ENCODE results near the gene AP3D1. TPM values are rescaled to one million over a fixed set of nuclear protein-coding genes. Genes with fewer than 3 reads are reported as not detected.

The AP3D1 gene
- total RNA-seq, 2 donors from 2014 or later: 126 to 191 TPM

DNA sequence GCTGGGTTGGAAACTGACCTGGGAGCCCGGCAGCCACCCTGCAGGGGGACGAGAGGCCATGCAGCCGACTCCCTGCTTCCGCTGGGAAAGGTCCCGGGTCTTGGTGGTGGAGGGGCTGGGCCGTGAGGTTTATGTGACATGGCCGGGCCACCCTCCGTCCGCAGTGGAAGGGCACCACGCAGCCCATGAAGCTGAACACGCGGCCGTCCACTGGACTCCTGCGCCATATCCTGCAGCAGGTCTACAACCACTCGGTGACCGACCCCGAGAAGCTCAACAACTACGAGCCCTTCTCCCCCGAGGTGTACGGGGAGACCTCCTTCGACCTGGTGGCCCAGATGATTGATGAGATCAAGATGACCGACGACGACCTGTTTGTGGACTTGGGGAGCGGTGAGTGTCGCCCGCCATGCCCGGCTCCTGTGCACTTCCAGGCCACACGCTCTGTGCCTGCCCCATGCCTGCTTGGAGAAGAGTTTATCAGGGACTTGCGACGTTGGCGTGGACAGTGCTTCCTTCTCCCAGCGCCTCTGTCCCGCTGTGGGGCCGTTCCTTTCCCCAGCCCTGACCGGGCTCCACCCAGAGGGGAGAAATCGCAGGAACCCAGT is 39.6 kb upstream of the AP3D1 start:
- Mint-ChIP-seq H3K36me3 (no peaks in the 10 kb centered on the region), H3K27ac (no peak overlapping the region), H3K4me3 (no peak overlapping the region), H3K27me3 (no peaks in the 10 kb centered on the region), H3K4me1 (ENCODE audit: low read depth in 2 of 2) (peaks cover 0 to 15% of the 10 kb centered on the region in 2 donors), H3K9me3 (no peaks in the 10 kb centered on the region)
- no peak for ATAC-seq
- no peak for DNase-seq (ENCODE audit: low spot score)

DNA sequence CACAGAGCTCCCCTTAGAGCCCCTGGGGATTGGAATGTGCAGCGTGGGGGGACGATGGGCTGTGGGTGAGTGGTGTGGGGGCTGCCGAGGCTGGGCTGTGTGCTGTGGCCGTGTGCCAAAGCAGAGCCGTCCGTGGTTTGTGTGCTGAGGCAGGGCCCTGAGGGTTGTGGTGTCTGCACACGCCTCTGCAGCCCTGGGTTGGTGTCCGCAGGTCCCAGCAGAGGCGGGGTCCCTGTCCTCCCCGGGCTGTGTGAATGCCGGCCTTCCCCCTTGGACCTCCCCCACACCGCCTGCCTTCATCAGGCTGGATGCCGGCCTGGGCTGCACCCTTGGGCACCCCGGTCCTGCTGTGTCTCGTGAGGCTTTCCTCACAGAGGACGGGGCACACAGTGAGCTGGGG is 38.5 kb upstream of the AP3D1 start:
- no peaks in the 10 kb centered on the region for H3K36me3 Mint-ChIP-seq
- H3K27ac Mint-ChIP-seq: no peak overlapping the region

DNA sequence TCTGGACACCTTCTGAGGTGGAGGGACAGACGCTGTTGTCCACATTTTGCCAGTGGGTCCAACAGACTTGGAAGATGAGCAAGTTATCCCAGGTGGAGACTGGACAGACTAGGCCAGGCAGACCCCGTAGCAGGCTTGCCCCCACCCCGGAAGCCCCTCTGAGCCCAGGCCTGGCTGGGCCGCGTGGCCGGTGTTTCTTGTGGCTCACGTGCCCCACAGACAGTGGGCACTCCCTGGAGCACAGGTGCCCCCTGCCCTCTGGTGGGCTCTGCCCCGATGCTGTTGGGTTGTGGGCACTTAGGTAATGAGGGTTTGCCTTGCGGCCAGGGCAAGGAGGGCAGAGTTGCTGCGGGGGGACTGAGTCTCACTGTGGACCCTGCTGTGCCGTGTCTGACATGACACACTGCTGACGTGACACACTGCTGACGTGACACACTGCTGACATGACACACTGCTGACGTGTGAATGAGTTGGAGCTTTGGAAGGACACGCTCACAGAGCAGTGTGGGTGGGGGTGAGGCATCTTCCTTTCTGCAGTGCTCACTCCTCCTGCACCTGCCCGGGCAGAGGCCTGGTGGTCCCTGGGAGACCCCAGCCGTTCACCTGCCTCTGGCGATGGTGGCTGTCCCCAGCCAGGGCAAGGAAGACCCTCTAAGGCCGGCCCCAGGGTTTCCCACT is 37.5 kb upstream of the AP3D1 start:
- ATAC-seq (peak; percentile 47 to 48), DNase-seq (ENCODE audit: low spot score) (no peak)
- H3K9me3 Mint-ChIP-seq: no peaks in the 10 kb centered on the region
- no peaks in the 10 kb centered on the region for H3K27me3 Mint-ChIP-seq
- peaks cover 4 to 29% of the 10 kb centered on the region in 2 donors for H3K4me1 Mint-ChIP-seq (ENCODE audit: low read depth in 2 of 2)
- no peak overlapping the region for H3K27ac Mint-ChIP-seq
- H3K4me3 Mint-ChIP-seq: no peak overlapping the region
- no peaks in the 10 kb centered on the region for H3K36me3 Mint-ChIP-seq

More for the DNA sequence above, 38.5 kb upstream of the AP3D1 start:
- Mint-ChIP-seq H3K4me3 (no peak overlapping the region), H3K9me3 (no peaks in the 10 kb centered on the region), H3K4me1 (ENCODE audit: low read depth in 2 of 2) (peaks cover under 1 to 22% of the 10 kb centered on the region in 2 donors), H3K27me3 (no peaks in the 10 kb centered on the region)
- DNase-seq (ENCODE audit: low spot score): no peak
- peak in 1 of 2 donors; percentile 15 for ATAC-seq

DNA sequence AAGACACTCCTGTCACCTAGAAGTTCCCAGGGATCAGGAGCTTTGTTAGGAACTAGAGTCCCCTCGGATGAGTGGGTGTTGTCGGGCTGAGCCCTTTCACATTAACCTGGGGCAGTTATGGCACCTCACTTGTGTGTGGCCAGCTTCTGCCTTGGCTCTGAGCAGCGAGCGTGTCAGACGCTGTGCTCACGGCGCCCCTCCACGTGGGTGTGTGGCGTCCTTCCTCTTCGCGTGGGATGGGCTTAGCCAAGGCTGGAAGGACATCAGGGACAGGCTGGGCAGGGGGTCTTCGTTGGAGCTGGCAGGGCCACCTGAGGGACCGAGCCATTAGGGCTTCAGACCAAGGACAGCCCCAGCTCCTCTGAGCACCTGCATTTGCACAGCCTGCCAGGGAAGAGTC is 35.8 kb upstream of the AP3D1 start:
- H3K4me1 Mint-ChIP-seq (ENCODE audit: low read depth in 2 of 2): peaks cover 11 to 35% of the 10 kb centered on the region in 2 donors
- no peaks in the 10 kb centered on the region for H3K27me3 Mint-ChIP-seq
- peak overlapping the region in 1 of 2 donors; percentile 57 for H3K27ac Mint-ChIP-seq
- no peak overlapping the region for H3K4me3 Mint-ChIP-seq
- H3K36me3 Mint-ChIP-seq: no peaks in the 10 kb centered on the region
- H3K9me3 Mint-ChIP-seq: no peaks in the 10 kb centered on the region
- ATAC-seq: no peak
- DNase-seq (ENCODE audit: low spot score): no peak

DNA sequence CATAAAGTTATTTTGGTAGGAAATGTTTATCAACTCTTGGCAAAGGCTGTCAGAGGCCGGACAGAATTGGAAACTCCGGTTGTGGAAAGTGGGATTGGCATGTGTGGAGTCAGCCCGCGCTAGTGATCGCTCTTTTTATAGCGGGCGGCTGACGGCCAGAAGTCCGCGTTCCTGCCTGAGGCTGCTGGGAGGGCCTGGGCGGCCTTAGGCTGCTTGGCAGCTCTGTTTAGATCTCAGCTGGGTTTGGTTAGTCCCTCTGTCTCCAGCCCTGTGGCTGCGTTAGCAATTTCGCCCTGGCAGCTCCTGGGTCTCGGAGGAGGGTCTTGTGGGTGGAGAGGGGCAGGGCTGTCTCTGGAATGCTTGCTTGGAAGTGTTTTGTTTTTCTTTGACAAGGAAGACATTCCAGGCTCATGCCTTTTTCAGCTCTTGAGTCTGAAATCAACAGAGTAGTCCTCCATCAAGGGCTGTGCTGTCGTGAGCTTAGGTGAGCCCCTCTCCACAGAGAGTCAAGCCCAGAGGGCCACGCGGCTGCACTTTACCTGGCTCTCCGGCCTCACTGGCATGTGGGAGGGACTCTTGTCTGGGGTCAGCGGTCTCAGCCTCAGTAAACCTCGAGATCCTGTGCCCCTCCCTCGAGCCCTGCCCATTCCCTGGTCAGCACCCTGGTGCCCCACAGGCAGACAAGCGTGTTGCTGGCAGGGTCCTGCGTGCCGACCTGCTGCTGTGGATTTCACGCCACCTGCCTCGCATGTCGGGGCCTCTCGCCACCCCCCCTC is 34.9 kb upstream of the AP3D1 start:
- no peak overlapping the region for H3K27ac Mint-ChIP-seq
- H3K4me1 Mint-ChIP-seq (ENCODE audit: low read depth in 2 of 2): peaks cover 11 to 33% of the 10 kb centered on the region in 2 donors
- no peaks in the 10 kb centered on the region for H3K9me3 Mint-ChIP-seq
- ATAC-seq (no peak), DNase-seq (ENCODE audit: low spot score) (no peak)
- no peak overlapping the region for H3K4me3 Mint-ChIP-seq
- no peaks in the 10 kb centered on the region for H3K36me3 Mint-ChIP-seq
- H3K27me3 Mint-ChIP-seq: no peaks in the 10 kb centered on the region

DNA sequence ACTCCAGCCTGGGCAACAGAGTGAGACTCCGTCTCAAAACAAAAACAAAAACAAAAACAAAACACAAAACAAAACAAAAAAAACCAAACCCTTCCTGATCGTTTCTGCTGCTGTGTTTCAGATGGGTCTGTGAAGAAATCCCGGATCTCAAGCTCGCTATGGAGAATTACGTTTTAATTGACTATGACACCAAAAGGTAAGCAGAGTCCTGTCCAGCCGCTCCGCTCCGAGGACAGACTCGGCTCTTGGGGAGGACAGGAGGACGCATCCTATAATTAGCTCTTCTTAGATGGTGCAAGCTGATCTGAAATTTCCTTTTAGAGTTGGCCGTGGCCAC is 34.3 kb upstream of the AP3D1 start:
- Mint-ChIP-seq H3K27ac (no peak overlapping the region), H3K4me1 (ENCODE audit: low read depth in 2 of 2) (peaks cover 11 to 33% of the 10 kb centered on the region in 2 donors), H3K4me3 (no peak overlapping the region), H3K27me3 (no peaks in the 10 kb centered on the region), H3K36me3 (no peaks in the 10 kb centered on the region), H3K9me3 (no peaks in the 10 kb centered on the region)
- no peak for DNase-seq (ENCODE audit: low spot score)
- no peak for ATAC-seq

DNA sequence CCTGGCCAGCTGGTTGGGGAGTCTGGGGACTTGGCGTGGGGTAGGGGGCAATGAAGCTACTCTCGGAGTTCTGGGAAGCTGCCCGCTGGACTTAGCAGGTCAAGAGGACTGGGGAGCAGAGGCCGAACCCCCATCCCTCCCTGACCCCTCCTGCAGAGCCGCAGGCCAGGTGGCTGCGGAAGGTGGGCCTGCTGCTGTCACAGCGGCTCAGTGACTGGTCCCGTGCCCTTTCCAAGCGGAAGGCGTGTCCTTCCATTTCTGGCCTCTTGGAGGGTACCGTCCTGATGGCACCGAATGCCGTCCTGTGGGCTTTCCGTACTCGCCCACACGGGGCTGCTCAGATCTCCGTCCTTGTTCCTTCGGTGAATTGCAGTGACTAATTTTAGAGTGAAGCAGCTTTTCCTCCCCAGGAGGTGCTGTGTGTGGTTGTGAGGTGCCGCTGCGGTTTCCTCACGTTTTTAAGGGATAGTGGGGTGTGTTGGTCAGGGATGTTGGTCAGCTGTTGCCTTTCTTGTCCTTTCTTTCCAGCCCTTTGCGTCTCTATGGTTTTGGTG is 33.1 kb upstream of the AP3D1 start:
- no peak for ATAC-seq
- Mint-ChIP-seq H3K27ac (peak overlapping the region in 1 of 2 donors; percentile 69), H3K36me3 (no peaks in the 10 kb centered on the region)

DNA sequence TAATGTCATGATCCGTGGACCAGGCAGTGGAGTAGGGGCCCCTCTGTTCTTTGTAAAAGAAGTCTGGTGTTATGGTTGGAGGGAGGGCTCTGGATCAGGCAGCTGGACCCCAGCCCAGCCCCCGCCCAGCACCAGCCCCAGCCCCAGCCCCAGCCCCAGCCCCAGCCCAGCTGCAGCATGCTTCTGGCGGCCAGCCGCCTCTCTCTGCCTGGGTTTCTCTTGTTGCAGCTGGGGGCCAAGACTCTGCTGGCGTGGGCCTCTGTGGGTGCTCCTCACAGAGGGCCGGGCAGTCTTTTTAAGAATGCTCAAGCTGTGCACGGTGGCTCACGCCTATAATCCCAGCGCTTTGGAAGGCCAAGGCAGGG is 30.2 kb upstream of the AP3D1 start:
- Mint-ChIP-seq H3K4me3 (no peak overlapping the region), H3K9me3 (no peaks in the 10 kb centered on the region), H3K27ac (no peak overlapping the region), H3K36me3 (no peaks in the 10 kb centered on the region), H3K27me3 (no peaks in the 10 kb centered on the region), H3K4me1 (ENCODE audit: low read depth in 2 of 2) (peaks cover 24 to 40% of the 10 kb centered on the region in 2 donors)
- no peak for ATAC-seq
- no peak for DNase-seq (ENCODE audit: low spot score)

More for the DNA sequence above, 33.1 kb upstream of the AP3D1 start:
- no peaks in the 10 kb centered on the region for H3K9me3 Mint-ChIP-seq
- no peak for DNase-seq (ENCODE audit: low spot score)
- H3K4me1 Mint-ChIP-seq (ENCODE audit: low read depth in 2 of 2): peaks cover 19 to 43% of the 10 kb centered on the region in 2 donors
- no peaks in the 10 kb centered on the region for H3K27me3 Mint-ChIP-seq
- no peak overlapping the region for H3K4me3 Mint-ChIP-seq

DNA sequence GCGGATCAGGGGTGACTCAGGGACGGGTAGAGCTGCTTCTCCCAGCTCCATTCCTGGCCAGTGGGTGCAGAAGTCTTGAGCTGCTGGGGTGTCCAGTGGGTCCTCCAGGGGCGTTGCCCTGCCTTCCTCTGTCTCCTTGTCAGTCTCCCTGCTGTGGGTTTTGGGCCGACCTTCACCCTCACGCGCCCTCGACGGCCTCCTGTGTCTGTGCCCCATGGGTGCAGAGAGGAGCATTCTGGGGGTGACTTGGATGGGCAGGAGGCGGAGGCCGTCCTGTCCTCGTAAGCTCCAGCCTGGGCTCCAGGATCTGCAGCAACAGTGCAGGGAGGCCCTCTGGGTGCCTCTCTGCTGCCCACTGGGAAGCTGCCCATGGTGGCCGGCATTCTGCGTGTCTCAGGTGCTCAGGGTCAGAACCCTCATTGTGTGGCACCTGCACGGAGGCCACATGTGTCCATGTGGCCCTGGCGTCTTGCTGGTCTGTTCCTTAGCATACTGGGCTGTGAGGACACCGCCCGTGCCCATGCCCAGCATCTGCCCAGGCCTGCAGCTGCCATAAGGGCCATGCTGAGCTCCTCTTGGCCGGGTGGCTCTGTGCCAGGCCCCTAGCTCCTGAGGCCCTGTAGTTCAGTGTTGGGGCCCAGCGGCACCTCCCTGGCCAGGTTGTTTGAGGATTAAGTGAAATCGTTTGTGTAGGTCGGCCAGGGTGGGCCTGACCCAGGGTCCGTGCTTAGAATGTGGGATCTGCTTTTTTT is 29.7 kb upstream of the AP3D1 start:
- no peak for DNase-seq (ENCODE audit: low spot score)
- Mint-ChIP-seq H3K27ac (peak overlapping the region in 1 of 2 donors; percentile 66), H3K27me3 (no peaks in the 10 kb centered on the region), H3K36me3 (no peaks in the 10 kb centered on the region), H3K4me1 (ENCODE audit: low read depth in 2 of 2) (peaks cover 24 to 44% of the 10 kb centered on the region in 2 donors), H3K4me3 (no peak overlapping the region), H3K9me3 (no peaks in the 10 kb centered on the region)
- no peak for ATAC-seq

DNA sequence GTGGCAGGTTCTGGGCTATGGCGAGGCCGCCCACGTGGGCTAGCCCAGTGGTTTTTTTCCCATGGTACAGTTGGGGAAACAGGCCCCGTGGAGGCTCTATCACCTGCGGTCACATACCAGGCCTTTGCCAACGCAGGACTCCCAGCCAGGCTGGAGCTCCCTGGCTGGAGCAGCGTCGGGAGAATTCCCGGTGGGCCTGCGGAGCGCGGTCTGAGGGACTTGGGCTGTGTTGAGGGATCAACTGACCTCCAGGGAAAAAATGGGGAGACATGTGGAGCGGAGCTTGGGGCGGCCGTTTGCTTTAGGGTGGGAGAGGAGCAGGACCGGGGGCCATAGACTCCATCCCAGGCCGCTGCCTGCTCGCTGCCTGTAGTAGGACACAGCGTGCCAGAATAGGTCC is 28.7 kb upstream of the AP3D1 start:
- no peaks in the 10 kb centered on the region for H3K36me3 Mint-ChIP-seq
- no peak overlapping the region for H3K27ac Mint-ChIP-seq
- H3K27me3 Mint-ChIP-seq: no peaks in the 10 kb centered on the region

DNA sequence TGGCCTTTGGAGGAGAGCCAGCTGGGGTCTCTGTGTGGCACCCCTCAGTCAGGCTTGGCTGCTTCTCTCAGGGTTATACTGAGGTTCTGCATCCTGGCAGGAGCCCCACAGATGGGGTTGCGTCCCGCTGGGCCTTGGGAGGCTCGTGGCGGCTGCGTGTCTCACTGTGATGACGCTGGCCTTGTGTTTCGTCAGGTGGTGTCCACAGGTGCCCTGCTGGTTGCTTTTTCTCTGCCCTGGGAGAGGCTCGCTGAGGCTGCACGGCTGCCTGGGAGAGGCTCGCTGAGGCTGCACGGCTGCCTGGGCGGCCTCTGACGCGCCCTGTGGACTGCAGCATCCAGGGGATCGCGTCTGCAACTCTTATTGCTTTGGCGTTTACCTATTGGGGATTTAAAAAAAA is 27.7 kb upstream of the AP3D1 start:
- Mint-ChIP-seq H3K4me1 (ENCODE audit: low read depth in 2 of 2) (peaks cover 22 to 38% of the 10 kb centered on the region in 2 donors), H3K27ac (peak overlapping the region in 1 of 2 donors; percentile 54), H3K27me3 (no peaks in the 10 kb centered on the region), H3K36me3 (no peaks in the 10 kb centered on the region), H3K4me3 (no peak overlapping the region), H3K9me3 (no peaks in the 10 kb centered on the region)
- ATAC-seq (no peak), DNase-seq (ENCODE audit: low spot score) (no peak)

More for the DNA sequence above, 28.7 kb upstream of the AP3D1 start:
- DNase-seq (ENCODE audit: low spot score): no peak
- no peak for ATAC-seq
- Mint-ChIP-seq H3K9me3 (no peaks in the 10 kb centered on the region), H3K4me1 (ENCODE audit: low read depth in 2 of 2) (peaks cover 24 to 42% of the 10 kb centered on the region in 2 donors), H3K4me3 (no peak overlapping the region)

DNA sequence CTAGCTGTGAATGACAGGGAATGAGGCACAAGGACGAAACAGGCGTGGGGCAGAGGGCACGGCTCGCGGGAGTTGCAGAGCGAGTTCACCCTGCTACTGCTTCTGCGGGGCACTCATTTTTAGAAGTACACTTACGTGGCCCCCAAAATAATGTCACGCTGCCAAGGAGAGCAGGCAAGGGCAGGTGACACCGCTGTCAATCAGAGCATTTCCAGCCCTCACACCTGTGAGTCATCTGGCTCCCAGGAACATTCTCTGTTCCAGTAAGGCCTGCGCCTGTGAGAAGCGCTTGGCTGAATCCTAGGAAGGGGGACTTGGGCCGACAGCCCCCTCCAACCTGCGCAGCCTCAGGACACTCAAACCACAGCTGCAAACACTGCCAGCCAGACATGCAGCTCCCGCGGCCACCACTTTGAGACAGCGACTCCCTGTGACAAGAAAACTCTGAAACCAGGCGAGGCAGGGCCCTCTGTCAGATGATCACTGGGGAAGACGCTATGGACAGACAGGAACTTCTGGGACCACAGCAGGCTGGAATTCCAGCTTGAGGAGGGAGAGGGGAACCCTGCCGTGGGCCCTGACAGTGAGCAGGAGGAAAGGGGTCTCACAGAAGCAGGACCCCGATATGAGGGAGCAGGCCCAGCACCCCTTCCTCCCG is 25.1 kb upstream of the AP3D1 start:
- Mint-ChIP-seq H3K4me3 (no peak overlapping the region), H3K36me3 (no peaks in the 10 kb centered on the region), H3K4me1 (ENCODE audit: low read depth in 2 of 2) (peaks cover 25 to 44% of the 10 kb centered on the region in 2 donors), H3K27ac (peak overlapping the region in 1 of 2 donors; percentile 60), H3K27me3 (no peaks in the 10 kb centered on the region), H3K9me3 (no peaks in the 10 kb centered on the region)
- DNase-seq (ENCODE audit: low spot score): no peak
- ATAC-seq: no peak

DNA sequence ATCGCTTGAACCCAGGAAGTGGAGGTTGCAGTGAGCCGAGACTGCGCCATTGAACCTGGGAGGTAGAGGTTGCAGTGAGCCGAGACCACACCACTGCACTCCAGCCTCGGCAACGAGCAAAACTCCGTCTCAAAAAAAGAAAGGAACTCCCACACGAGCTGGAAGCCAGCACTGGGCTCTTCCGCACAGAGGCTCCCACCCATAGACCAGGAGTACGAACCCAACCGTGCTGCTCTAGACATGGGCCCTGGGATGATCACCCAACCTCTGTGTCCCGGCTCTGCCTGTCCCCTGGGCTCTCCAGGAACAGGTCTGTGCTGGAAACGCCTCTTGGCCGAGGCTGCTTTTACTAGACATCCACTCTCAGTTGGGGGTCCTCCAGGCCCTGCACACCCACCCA is 24.4 kb upstream of the AP3D1 start:
- DNase-seq (ENCODE audit: low spot score): no peak
- Mint-ChIP-seq H3K4me1 (ENCODE audit: low read depth in 2 of 2) (peaks cover 32 to 46% of the 10 kb centered on the region in 2 donors), H3K4me3 (no peak overlapping the region), H3K27me3 (no peaks in the 10 kb centered on the region), H3K27ac (no peak overlapping the region), H3K9me3 (no peaks in the 10 kb centered on the region), H3K36me3 (no peaks in the 10 kb centered on the region)
- ATAC-seq: no peak
